CD4-positive, alpha-beta T cell (primary cell): ENCODE data around the gene OR2V1. TPM values are rescaled to one million over a fixed set of nuclear protein-coding genes. Genes with fewer than 3 reads are reported as not detected.
"Not testable (repeated sequence)": the region's sequence is repeated elsewhere in the genome, so short reads cannot be mapped to it uniquely, and the experiment has no call there.

Experiments
- ATAC-seq: fragments of 200-7000 bp; cut with Tn5 transposase; one replicate; pipeline ENCODE4 v1.10.0; 2022; ENCODE audit warnings: mild to moderate bottlenecking; ENCODE audit not compliant: poor library complexity
- CTCF ChIA-PET: fragments of 350-600 bp; sonication (Branson Sonifier 250); formaldehyde crosslinking; loops from one replicate; lab custom pipeline; 2021; ENCODE audit warnings: antibody characterized with exemption, inconsistent platforms; lab: Charles Lee
- POLR2A ChIA-PET: fragments of 350-600 bp; sonication (Branson Sonifier 250); formaldehyde crosslinking; loops from one replicate; lab custom pipeline; 2021; ENCODE audit warnings: antibody characterized with exemption, inconsistent platforms; lab: Charles Lee
- DNase-seq, 14 experiments: peaks; one replicate each; pipeline ENCODE4 v3.0.0-alpha.2; 2013 to 2020; ENCODE audit warnings: mixed read lengths in 2 of 14
- H3K27ac ChIP-seq, 2 donors: one replicate each; pipeline versions ENCODE4 v1.5.1 to v1.7.0; 2013; ENCODE audit warnings: low read length in 2 of 2, low read depth in 1 of 2, mild to moderate bottlenecking in 1 of 2
- H3K27me3 ChIP-seq, 2 experiments: 1 replicate in 1 of 2; 2 replicates in 1 of 2; pipeline versions ENCODE4 v1.6.1 to v1.7.0; 2013; ENCODE audit warnings: low read length in 2 of 2, control low read depth in 1 of 2, mild to moderate bottlenecking in 1 of 2, moderate library complexity in 1 of 2; ENCODE audit not compliant: insufficient read depth in 2 of 2, control insufficient read depth in 1 of 2
- H3K36me3 ChIP-seq: one replicate; pipeline ENCODE4 v1.6.1; 2013; ENCODE audit warnings: low read length, control low read depth; ENCODE audit not compliant: insufficient read depth
- H3K4me1 ChIP-seq: one replicate; pipeline ENCODE4 v1.6.1; 2013; ENCODE audit warnings: low read length, control low read depth; ENCODE audit not compliant: insufficient read depth
- H3K4me3 ChIP-seq: one replicate; pipeline ENCODE4 v1.5.1; 2013; ENCODE audit warnings: mild to moderate bottlenecking, low read length, moderate library complexity
- H3K9me3 ChIP-seq, 2 experiments: 1 replicate in 1 of 2; 2 replicates in 1 of 2; pipeline versions ENCODE4 v1.6.1 to v1.7.0; 2013; ENCODE audit warnings: low read length in 2 of 2, mild to moderate bottlenecking in 2 of 2, control low read depth in 1 of 2, moderate library complexity in 1 of 2; ENCODE audit not compliant: control insufficient read depth in 1 of 2, insufficient read depth in 1 of 2
- H3K27ac Mint-ChIP-seq: one replicate; pipeline ENCODE4 v1.8.0; 2020; ENCODE audit warnings: mixed read lengths
- H3K27me3 Mint-ChIP-seq: one replicate; pipeline ENCODE4 v1.8.0; 2021; ENCODE audit warnings: mixed read lengths
- H3K36me3 Mint-ChIP-seq: one replicate; pipeline ENCODE4 v1.8.0; 2021; ENCODE audit warnings: low read depth, mixed read lengths
- H3K4me1 Mint-ChIP-seq: one replicate; pipeline ENCODE4 v1.8.0; 2021; ENCODE audit warnings: low read depth, mixed read lengths
- H3K4me3 Mint-ChIP-seq: one replicate; pipeline ENCODE4 v1.8.0; 2020; ENCODE audit warnings: mild to moderate bottlenecking, mixed read lengths
- H3K9me3 Mint-ChIP-seq: one replicate; pipeline ENCODE4 v1.8.0; 2020; ENCODE audit warnings: mixed read lengths
- intact Hi-C, 2 experiments: fragments of 100-400 bp; cut with DNase I in 1 of 2; cut with micrococcal nuclease in 1 of 2; formaldehyde crosslinking; loops; one replicate each; pipeline versions ENCODE4 v1.15.1 to v1.9.0; 2023 to 2025; cut with DNase I, micrococcal nuclease
- polyA plus RNA-seq, 2 donors: library from polyadenylated mRNA; unstranded; fragments of 120-200 nt; gene quantifications; one replicate each; pipeline ENCODE4 v1.2.1, GENCODE V29; 2013
- total RNA-seq, 174 experiments: library from RNA in 2 of 174; stranded (reverse) in 2 of 174; gene quantifications; one replicate each; pipeline ENCODE4 v1.2.3 and lab custom pipeline; 2021 to 2026
- TF ChIP-seq, protein P1 (sequence below): fragments of 200-600 bp; IDR thresholded peaks from one replicate; pipeline ENCODE4 v1.8.0; 2022; ENCODE audit warnings: antibody characterized with exemption, mild to moderate bottlenecking

The OR2V1 gene, protein sequence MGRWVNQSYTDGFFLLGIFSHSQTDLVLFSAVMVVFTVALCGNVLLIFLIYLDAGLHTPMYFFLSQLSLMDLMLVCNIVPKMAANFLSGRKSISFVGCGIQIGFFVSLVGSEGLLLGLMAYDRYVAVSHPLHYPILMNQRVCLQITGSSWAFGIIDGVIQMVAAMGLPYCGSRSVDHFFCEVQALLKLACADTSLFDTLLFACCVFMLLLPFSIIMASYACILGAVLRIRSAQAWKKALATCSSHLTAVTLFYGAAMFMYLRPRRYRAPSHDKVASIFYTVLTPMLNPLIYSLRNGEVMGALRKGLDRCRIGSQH
- total RNA-seq (not detected), total RNA-seq (lab: John Stamatoyannopoulos, UW) (0 to 0.08 (median 0) reads per million in 172 experiments)
- not detected for polyA plus RNA-seq (2013, experiment 1 of 2)
- polyA plus RNA-seq (2013, experiment 2 of 2), result not detected

DNA sequence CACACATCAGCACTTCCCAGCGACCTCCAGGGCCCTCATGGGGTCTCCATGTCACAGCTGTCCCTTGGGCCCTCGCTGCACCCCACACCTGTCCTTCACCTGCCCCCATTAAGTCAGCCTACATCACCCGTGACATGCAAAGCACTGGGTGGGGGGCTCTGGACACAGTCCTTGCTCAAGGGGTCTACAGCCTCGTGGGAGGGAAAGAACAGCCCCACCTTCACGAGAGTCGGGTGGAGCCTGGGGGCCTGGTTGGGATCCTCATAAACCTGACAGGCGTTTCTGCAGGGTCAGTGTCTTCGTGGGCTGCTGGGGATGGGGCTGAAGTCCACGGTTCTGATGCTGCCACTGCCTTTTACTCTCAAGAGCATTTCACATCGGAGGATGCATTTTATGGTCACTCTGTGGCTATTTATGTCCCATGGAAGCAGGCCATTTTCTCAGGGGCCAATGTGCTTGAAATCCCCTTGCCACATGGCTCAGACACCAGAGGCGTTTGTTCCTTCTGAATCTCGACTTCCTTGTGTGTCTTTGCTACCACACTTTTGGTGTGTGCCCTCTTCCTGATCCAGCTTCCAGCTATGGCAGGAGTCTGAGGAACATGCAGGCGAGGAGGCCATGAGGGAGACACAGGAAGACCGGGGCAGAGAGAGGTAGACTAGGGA is at the start of gene OR2V1:
Gene OR2V1, minus strand, starts transcription at position 338 of the 665 bp plus-strand sequence. CDS start 5,865 bp downstream, outside the sequence.
- Histone ChIP-seq H3K9me3 (peaks cover 1 to 5% of the 10 kb centered on the region in 2 experiments), H3K36me3 (no peaks in the 10 kb centered on the region), H3K27me3 (peaks cover 12 to 33% of the 10 kb centered on the region in 2 experiments), H3K4me3 (no peak within 1 kb of the TSS), H3K27ac (no peak within 1 kb of the TSS), H3K4me1 (no peaks in the 10 kb centered on the region)
- no peaks in the 10 kb centered on the region for H3K36me3 Mint-ChIP-seq
- ChIA-PET CTCF (no interaction called here), POLR2A (no interaction called here)
- H3K27me3 Mint-ChIP-seq, result peaks cover 72% of the 10 kb centered on the region
- no peaks in the 10 kb centered on the region for H3K4me1 Mint-ChIP-seq
- no peak within 1 kb of the TSS for H3K4me3 Mint-ChIP-seq
- no peak for ATAC-seq
- H3K27ac Mint-ChIP-seq, result no peak within 1 kb of the TSS
- peaks cover 2% of the 10 kb centered on the region for H3K9me3 Mint-ChIP-seq
- no peak for DNase-seq
- intact Hi-C loops, result no loop called here
- TF ChIP-seq, protein P1, sequence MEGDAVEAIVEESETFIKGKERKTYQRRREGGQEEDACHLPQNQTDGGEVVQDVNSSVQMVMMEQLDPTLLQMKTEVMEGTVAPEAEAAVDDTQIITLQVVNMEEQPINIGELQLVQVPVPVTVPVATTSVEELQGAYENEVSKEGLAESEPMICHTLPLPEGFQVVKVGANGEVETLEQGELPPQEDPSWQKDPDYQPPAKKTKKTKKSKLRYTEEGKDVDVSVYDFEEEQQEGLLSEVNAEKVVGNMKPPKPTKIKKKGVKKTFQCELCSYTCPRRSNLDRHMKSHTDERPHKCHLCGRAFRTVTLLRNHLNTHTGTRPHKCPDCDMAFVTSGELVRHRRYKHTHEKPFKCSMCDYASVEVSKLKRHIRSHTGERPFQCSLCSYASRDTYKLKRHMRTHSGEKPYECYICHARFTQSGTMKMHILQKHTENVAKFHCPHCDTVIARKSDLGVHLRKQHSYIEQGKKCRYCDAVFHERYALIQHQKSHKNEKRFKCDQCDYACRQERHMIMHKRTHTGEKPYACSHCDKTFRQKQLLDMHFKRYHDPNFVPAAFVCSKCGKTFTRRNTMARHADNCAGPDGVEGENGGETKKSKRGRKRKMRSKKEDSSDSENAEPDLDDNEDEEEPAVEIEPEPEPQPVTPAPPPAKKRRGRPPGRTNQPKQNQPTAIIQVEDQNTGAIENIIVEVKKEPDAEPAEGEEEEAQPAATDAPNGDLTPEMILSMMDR, result no peak

DNA sequence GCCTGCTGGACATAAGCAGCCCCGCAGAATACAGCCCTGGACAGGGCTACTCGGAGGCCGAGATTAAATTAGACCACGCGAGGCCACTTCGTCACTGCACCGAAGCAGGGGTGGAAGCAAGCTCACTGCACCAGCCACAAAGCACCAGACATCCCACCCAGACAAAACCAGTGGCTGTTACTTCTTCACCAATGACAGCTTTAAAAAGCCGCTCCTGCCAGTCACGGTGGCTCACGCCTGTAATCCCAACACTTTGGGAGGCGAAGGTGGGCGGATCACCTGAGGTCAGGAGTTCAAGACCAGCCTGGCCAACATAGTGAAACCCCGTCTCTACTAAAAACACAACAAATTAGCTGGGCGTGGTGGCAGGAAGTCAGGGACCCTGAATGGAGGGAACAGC is 46.6 kb upstream of the OR2V1 start:
- peaks cover 0 to 16% of the 10 kb centered on the region in 2 experiments for H3K9me3 ChIP-seq
- CTCF ChIA-PET, H3K27ac Mint-ChIP-seq, ATAC-seq, DNase-seq, intact Hi-C loops, H3K27ac ChIP-seq, H3K9me3 Mint-ChIP-seq, H3K36me3 Mint-ChIP-seq, H3K4me3 ChIP-seq, H3K36me3 ChIP-seq, H3K4me3 Mint-ChIP-seq: not testable (repeated sequence)
- POLR2A ChIA-PET, result interaction anchor here (0.6 kb wide), 1 partner anchor 14 kb away, joined by 3 read pairs; no protein-coding TSS in a partner anchor
- peaks cover 21% of the 10 kb centered on the region for H3K4me1 ChIP-seq
- Mint-ChIP-seq H3K27me3 (peaks cover 13% of the 10 kb centered on the region), H3K4me1 (peaks cover 22% of the 10 kb centered on the region)
- peaks cover 0 to 17% of the 10 kb centered on the region in 2 experiments for H3K27me3 ChIP-seq

DNA sequence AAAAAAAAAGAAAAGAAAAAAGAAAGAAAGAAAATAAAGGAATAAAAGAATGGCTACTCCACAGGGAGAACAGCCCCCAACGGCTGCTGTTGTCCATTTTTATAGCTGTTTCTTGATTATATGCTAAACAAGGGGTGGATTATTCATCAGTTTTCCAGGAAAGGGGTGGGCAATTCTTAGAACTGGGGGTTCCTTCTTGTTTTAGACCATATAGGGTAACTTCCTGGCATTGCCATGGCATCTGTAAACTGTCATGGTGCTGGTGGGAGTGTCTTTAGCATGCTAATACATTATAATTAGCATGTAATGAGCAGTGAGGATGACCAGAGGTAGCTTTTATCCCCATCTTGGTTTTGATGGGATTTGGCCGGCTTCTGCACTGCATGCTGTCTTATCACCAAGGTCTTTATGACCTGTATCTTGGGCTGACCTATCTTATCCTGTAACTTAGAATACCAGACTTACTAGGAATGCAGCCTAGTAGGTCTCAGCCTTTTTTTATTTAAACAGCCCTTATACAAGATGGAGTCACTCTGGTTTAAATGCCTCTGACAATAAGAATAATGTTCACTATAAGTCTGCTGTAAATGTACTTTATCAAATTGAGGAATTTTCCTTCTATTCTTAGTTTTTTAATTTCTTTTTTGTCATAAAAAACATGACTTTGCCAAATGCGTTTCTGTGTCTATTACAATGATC is 45.4 kb upstream of the OR2V1 start:
- ChIA-PET CTCF (no interaction called here), POLR2A (no interaction called here)
- Mint-ChIP-seq H3K4me3 (no peak overlapping the region), H3K27me3 (peaks cover 17% of the 10 kb centered on the region), H3K27ac (no peak overlapping the region), H3K4me1 (peaks cover 18% of the 10 kb centered on the region), H3K9me3 (no peaks in the 10 kb centered on the region), H3K36me3 (peaks cover 3% of the 10 kb centered on the region)
- Histone ChIP-seq H3K27ac (no peak overlapping the region), H3K27me3 (peaks cover 0 to 28% of the 10 kb centered on the region in 2 experiments), H3K9me3 (peaks cover 0 to 16% of the 10 kb centered on the region in 2 experiments), H3K4me1 (peaks cover 17% of the 10 kb centered on the region), H3K36me3 (no peaks in the 10 kb centered on the region), H3K4me3 (no peak overlapping the region)
- TF ChIP-seq, protein P1, result no peak
- intact Hi-C loops, result no loop called here
- no peak for DNase-seq
- no peak for ATAC-seq
